Melanocyte of skin (primary cell): ENCODE data around the gene ZXDA. TPM values are rescaled to one million over a fixed set of nuclear protein-coding genes. Genes with fewer than 3 reads are reported as not detected.

Experiments
- total RNA-seq, 2 donors: library from RNA; depleted of rRNA; stranded (reverse); fragments of >200 nt; gene quantifications; 2 replicates each; pipeline ENCODE4 v1.2.3, GENCODE V29; 2012

ZXDA gene, protein sequence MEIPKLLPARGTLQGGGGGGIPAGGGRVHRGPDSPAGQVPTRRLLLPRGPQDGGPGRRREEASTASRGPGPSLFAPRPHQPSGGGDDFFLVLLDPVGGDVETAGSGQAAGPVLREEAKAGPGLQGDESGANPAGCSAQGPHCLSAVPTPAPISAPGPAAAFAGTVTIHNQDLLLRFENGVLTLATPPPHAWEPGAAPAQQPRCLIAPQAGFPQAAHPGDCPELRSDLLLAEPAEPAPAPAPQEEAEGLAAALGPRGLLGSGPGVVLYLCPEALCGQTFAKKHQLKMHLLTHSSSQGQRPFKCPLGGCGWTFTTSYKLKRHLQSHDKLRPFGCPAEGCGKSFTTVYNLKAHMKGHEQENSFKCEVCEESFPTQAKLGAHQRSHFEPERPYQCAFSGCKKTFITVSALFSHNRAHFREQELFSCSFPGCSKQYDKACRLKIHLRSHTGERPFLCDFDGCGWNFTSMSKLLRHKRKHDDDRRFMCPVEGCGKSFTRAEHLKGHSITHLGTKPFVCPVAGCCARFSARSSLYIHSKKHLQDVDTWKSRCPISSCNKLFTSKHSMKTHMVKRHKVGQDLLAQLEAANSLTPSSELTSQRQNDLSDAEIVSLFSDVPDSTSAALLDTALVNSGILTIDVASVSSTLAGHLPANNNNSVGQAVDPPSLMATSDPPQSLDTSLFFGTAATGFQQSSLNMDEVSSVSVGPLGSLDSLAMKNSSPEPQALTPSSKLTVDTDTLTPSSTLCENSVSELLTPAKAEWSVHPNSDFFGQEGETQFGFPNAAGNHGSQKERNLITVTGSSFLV
- total RNA-seq = 1 to 10 TPM; 3.8 to 4.3 TPM

DNA sequence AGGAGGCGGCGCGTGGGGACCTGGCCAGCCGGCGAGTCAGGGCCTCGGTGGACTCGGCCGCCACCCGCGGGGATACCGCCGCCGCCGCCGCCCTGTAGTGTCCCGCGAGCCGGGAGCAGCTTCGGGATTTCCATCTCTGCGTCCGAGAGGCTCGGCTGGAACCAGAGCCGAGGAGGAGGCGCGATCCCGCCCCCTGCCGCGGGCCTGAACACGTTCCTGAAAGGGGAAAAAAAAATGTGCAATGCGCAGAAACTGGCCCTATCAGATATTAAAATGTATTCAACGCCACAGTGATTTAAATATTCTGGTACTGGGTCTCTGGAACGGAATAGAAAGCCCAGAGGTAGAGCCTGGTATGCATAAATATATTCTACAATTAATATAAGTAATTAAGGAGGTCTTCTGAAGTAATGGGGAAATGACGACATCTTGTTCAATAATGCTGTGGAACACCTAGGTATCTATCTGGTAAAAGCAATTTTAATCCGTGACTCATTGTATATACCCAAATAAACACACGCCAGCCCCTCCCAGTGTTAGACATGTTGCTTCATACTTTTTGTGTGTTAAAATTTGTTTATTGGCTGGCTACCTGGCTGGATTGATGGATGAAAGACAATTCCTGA is at the start of gene ZXDA:
ZXDA (minus strand) TSS at position 172 of the 626 bp plus-strand sequence; CDS start at position 134, 38 bp downstream.

Other genes starting within 250 kb of the ZXDA start
- not detected for gene NLRP2B, start 230.2 kb downstream of the ZXDA start, total RNA-seq